DOHH2 (cell line): ENCODE measurements around the gene CTSD.

Experiments
- H3F3A ChIP-seq: fragments of 200-600 bp; sonication (generic), shearing (Covaris generic); 2 replicates; pipeline ENCODE4 v1.6.0; 2016; ENCODE audit warnings: antibody characterized with exemption, mild to moderate bottlenecking; ENCODE audit not compliant: control insufficient read depth, insufficient read depth
- H3K27ac ChIP-seq: fragments of 200-600 bp; sonication (generic); 2 replicates; pipeline ENCODE4 v1.5.1; 2014; ENCODE audit warnings: low read depth, mild to moderate bottlenecking, low read length, moderate library complexity
- H3K27me3 ChIP-seq: fragments of 200-600 bp; sonication (generic); 2 replicates; pipeline ENCODE4 v1.6.1; 2014; ENCODE audit warnings: mild to moderate bottlenecking, low read length, mixed read lengths; ENCODE audit not compliant: control insufficient read depth
- H3K36me3 ChIP-seq: fragments of 200-600 bp; sonication (generic); 2 replicates; pipeline ENCODE4 v1.6.1; 2014; ENCODE audit warnings: mild to moderate bottlenecking, low read length, moderate library complexity, mixed read lengths; ENCODE audit not compliant: control insufficient read depth
- H3K4me1 ChIP-seq: fragments of 200-600 bp; sonication (generic); 2 replicates; pipeline ENCODE4 v1.6.1; 2014; ENCODE audit warnings: mild to moderate bottlenecking, low read length, mixed read lengths; ENCODE audit not compliant: control insufficient read depth
- H3K4me2 ChIP-seq: fragments of 200-600 bp; sonication (generic); 2 replicates; pipeline ENCODE4 v1.6.0; 2014; ENCODE audit warnings: mild to moderate bottlenecking, low read length, moderate library complexity
- H3K4me3 ChIP-seq: fragments of 200-600 bp; sonication (generic); 2 replicates; pipeline ENCODE4 v1.5.1; 2014; ENCODE audit warnings: mild to moderate bottlenecking, low read length, mixed read lengths
- H3K79me2 ChIP-seq: fragments of 200-600 bp; sonication (generic); 2 replicates; pipeline ENCODE4 v1.6.1; 2014; ENCODE audit warnings: mild to moderate bottlenecking, low read length, mixed read lengths; ENCODE audit not compliant: control insufficient read depth
- H3K9me2 ChIP-seq: fragments of 200-600 bp; sonication (generic); replicated peaks from 2 replicates; pipeline ENCODE4 v1.6.1; 2014; ENCODE audit warnings: mild to moderate bottlenecking, low read length, mixed read lengths; ENCODE audit not compliant: control insufficient read depth
- H3K9me3 ChIP-seq: fragments of 200-600 bp; sonication (generic); 2 replicates; pipeline ENCODE4 v1.6.1; 2014; ENCODE audit warnings: antibody characterized with exemption, low read length, mixed read lengths; ENCODE audit not compliant: control insufficient read depth, insufficient read depth
- H4K20me1 ChIP-seq: fragments of 200-600 bp; sonication (generic); 2 replicates; pipeline ENCODE4 v1.6.0; 2014; ENCODE audit warnings: low read depth, mild to moderate bottlenecking, antibody characterized with exemption, low read length, moderate library complexity; ENCODE audit not compliant: control insufficient read depth, insufficient read depth
- CTCF ChIP-seq: fragments of 200-600 bp; sonication (generic); IDR thresholded peaks from one replicate; pipeline ENCODE4 v1.5.1; 2014; ENCODE audit warnings: antibody characterized with exemption, mild to moderate bottlenecking, low read depth, low read length; ENCODE audit not compliant: poor library complexity, severe bottlenecking
- EZH2phosphoT487 ChIP-seq: fragments of 200-600 bp; sonication (generic); IDR thresholded peaks from 2 replicates; pipeline ENCODE4 v1.6.1; 2017; ENCODE audit warnings: borderline replicate concordance, mild to moderate bottlenecking, antibody characterized with exemption, low read length, moderate library complexity, mixed read lengths

CTSD gene

DNA sequence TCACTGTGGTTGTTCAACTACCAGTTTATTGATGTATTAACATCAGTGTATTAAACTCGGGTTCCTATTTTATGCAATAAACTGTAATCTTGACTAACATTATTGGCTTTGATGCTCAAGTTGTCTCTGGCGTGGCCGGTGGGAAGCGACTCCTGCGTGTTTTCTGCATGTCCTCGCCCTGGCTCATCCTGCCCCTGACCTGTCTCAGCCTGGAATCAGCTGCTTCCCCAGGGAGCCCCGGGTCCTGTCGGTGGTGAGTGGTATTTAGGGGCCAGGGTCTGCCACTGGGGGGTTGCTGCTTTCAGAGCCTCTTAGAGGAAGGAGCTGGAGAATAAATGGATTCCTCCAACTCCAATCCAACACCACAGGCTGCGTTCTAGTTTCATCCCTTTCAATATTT lies 35.9 kb downstream of the CTSD start:
- no peak overlapping the region for H3K4me3 ChIP-seq
- H3K4me1 ChIP-seq: no peaks in the 10 kb centered on the region
- no peaks in the 10 kb centered on the region for H3K79me2 ChIP-seq
- H3F3A ChIP-seq: no peaks in the 10 kb centered on the region
- H3K9me3 ChIP-seq: peaks cover 6% of the 10 kb centered on the region; the same call in 1 of the 2 replicates
- H4K20me1 ChIP-seq: no peaks in the 10 kb centered on the region
- H3K27ac ChIP-seq: no peak overlapping the region
- H3K36me3 ChIP-seq: no peaks in the 10 kb centered on the region
- H3K27me3 ChIP-seq: no peaks in the 10 kb centered on the region
- no peaks in the 10 kb centered on the region for H3K9me2 ChIP-seq
- H3K4me2 ChIP-seq: no peak overlapping the region
- TF ChIP-seq EZH2phosphoT487: no peak
- no peak for TF ChIP-seq CTCF

DNA sequence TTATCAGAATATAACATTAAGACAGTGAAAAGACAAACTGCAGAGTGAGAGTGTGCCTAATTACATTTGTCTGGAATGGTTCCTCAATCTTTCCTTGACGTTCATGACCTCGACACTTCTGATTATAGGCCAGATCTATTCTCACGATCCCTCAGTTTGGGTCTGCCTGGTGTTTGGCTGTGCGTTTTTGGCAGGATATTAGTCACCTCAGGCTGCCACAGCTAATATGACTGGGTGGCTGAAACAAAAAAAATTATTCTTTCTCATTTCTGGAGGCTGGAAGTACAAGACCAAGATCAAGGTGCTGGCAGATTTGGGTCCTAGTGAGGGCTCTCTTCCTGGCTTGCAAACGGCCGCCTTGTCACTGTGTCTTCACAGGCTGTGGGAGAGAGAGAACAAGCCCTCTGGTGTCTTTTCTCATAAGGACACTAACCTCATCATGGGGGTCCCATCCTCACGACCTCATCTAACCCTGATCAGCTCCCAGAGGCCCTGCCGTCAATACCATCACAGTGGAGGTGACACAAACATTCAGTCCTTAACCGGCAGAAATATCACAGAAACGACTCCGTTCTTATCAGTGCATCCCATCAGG lies 36.5 kb downstream of the CTSD start:
- no peak for TF ChIP-seq CTCF
- no peak for TF ChIP-seq EZH2phosphoT487
- H3K9me2 ChIP-seq: no peaks in the 10 kb centered on the region
- H3K4me1 ChIP-seq: no peaks in the 10 kb centered on the region
- H3K27ac ChIP-seq: no peak overlapping the region
- H3K36me3 ChIP-seq: no peaks in the 10 kb centered on the region
- H3F3A ChIP-seq: no peaks in the 10 kb centered on the region
- H3K4me3 ChIP-seq: no peak overlapping the region
- H3K79me2 ChIP-seq: no peaks in the 10 kb centered on the region
- peaks cover 6% of the 10 kb centered on the region; the same call in 1 of the 2 replicates for H3K9me3 ChIP-seq
- H3K27me3 ChIP-seq: no peaks in the 10 kb centered on the region
- H4K20me1 ChIP-seq: no peaks in the 10 kb centered on the region
- H3K4me2 ChIP-seq: no peak overlapping the region

DNA sequence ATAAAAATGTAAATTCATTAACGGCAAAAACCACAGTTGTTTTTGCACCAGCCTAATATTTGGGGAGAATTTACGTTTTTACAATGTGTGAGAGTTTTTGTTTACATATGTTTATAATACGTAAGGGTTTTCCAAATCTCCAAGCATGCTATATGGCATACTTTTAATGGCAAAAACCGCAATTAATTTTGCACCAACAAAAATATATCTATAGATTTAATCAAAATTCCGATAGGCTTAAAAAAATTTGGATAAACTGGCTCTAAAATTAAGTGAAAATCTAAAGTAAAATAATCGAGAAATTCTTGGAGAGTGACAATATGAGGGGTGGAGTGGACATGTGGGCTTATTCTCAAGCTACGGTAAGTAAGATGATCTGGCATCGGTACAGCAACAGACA lies 43.9 kb downstream of the CTSD start:
- H3F3A ChIP-seq: no peaks in the 10 kb centered on the region
- H4K20me1 ChIP-seq: no peaks in the 10 kb centered on the region
- H3K9me3 ChIP-seq: no peaks in the 10 kb centered on the region
- H3K27ac ChIP-seq: no peak overlapping the region
- H3K36me3 ChIP-seq: no peaks in the 10 kb centered on the region
- no peaks in the 10 kb centered on the region for H3K9me2 ChIP-seq
- no peak overlapping the region for H3K4me3 ChIP-seq
- no peak overlapping the region for H3K4me2 ChIP-seq
- no peaks in the 10 kb centered on the region for H3K27me3 ChIP-seq
- H3K79me2 ChIP-seq: no peaks in the 10 kb centered on the region
- TF ChIP-seq CTCF (no peak), EZH2phosphoT487 (no peak)
- H3K4me1 ChIP-seq: no peaks in the 10 kb centered on the region
